NCI-H2107 treated with DMSO at 0.1 percent for 48 hours (cell line): Measurements from ENCODE around the gene SLC6A6.

Source experiments
- DNase-seq: peaks from one replicate; lab custom pipeline; 2025; ENCODE audit not compliant: unreplicated experiment; lab: John Stamatoyannopoulos, UW

SLC6A6 gene

GRCh38 chr3:14518432-14518802, 116.0 kb downstream of the SLC6A6 start:
- DNase-seq: no peak

DNA sequence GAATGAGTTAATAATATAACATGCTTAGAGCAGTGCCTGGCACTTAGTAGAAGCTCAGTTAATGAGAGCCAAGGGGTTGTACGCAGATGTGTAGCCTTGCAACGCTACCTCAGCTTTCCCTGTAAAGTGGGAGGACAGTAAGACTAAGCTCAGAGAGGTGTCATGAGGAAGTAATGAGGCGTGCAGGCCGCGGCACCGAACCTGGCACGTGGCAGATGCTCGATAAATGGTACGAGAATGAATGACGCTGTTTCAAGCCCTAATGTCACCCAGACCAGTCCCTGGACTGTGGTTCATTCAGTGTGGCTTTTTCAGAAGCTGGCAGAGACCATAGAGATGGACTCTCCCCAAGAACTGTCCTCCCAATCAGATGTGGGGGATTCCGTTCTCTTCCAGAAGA, 116.5 kb downstream of the SLC6A6 start:
- DNase-seq: no peak

GRCh38 chr3:14519406-14519805, 117.0 kb downstream of the SLC6A6 start:
- no peak for DNase-seq

DNA sequence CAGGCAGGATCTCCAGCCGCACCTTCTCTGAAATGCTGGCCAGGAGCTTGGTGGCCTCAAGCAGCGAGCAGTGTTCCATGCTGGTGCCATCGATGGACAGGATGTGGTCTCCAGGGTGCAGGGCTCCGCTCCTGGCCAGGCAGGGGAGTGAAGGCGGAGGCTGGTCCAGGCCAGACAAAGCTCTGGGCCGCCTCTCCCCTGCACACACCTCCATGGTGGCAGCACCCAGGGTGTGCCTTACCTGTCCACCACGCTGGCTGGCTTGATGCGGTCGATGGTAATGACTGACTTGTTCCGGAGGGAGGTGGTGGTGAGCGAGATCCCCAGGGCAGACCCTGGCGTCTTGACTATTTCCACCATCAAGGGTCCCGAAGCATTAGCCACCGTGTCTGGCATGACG, 117.7 kb downstream of the SLC6A6 start:
- DNase-seq: no peak

DNA sequence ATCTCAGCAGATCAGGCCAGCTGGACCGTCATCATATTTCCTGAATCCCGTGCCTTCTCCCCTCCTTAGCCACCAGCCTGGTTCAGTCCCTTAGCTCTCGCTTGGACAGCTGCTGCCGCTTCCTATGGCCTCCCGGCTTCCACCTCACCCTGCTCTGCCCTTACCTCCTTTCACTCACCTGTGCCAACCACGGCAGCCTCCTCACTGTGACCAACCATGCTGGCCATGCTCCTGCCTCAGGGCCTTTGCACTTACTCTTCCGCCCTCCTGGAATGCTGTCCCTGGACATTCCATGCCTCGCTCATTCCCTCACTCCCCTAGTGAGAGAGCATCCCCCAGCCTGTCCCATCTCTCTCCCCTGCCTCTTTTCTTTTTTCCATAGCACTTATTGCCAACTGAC, 118.6 kb downstream of the SLC6A6 start:
- no peak for DNase-seq

GRCh38 chr3:14521611-14522010, 119.2 kb downstream of the SLC6A6 start:
- no peak for DNase-seq

DNA sequence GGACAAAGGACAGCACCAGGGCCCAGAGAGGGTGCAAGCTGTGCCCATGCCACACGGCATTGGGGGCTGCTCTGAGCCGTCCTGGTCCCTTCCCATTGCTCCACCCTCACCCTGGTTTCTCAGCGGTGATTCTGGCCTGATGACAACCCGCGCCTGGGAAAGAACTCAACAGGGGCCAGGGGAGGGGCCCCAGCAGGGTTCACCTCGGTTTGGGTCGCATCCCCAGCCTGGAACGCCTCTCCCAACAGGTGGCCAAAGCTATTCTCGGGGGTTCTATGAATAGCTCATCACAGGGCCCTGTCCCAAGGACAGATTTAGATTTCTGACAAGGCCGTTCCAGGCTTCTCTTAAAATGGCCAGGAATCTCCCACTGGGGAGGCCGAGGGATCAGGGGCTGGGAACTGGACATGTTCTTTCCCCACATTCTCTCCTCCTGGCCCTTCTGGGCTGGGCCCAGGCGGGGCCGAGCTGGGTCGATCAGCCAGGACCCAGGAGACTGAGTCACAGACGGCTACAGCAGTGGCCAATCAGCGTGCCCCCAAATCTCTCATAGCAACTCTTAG, 119.8 kb downstream of the SLC6A6 start:
- DNase-seq: no peak

DNA sequence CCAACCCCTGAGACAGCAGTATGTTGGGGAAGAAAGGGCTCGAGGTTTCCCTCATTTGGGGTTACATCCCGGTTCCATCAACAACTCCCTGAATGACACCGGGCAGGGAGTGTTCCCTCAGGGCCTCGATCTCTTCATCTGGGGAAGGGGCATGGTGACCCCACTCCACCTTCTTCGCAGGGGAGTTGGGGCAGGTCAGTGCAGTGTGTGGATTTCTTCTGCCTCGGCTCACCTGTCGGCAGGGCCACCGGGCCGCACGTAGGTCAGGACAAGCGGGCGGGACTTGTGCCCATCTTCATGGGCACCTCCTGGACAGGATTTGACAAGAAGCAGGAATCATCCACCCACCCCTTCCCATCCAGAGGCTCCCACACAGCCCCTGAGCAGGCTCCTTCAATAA, 120.4 kb downstream of the SLC6A6 start:
- no peak for DNase-seq

- DNase-seq: no peak
These were observed 121.4 kb downstream of the SLC6A6 start for GRCh38 chr3:14523792-14524191.

DNA sequence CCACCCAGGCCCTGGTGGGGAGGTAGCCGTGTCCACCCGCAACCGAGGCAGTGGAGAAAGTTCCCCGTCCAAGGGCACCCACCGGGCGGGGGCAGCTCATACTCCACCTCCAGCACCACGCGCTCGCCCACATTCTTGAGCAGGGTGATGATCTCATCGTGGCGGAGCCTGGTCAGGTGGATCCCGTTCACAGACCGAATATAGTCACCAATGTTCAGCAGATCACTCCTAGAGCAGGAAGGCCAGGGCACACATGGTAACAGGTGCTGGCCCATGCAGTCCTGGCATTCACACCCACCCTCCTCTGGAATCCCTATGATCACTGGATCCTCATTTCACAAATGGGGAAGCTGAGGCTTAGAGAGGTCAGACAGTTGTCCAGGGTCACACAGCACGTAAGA, 121.9 kb downstream of the SLC6A6 start:
- no peak for DNase-seq

- DNase-seq: no peak
These were observed 122.7 kb downstream of the SLC6A6 start for GRCh38 chr3:14524920-14525660.

DNA sequence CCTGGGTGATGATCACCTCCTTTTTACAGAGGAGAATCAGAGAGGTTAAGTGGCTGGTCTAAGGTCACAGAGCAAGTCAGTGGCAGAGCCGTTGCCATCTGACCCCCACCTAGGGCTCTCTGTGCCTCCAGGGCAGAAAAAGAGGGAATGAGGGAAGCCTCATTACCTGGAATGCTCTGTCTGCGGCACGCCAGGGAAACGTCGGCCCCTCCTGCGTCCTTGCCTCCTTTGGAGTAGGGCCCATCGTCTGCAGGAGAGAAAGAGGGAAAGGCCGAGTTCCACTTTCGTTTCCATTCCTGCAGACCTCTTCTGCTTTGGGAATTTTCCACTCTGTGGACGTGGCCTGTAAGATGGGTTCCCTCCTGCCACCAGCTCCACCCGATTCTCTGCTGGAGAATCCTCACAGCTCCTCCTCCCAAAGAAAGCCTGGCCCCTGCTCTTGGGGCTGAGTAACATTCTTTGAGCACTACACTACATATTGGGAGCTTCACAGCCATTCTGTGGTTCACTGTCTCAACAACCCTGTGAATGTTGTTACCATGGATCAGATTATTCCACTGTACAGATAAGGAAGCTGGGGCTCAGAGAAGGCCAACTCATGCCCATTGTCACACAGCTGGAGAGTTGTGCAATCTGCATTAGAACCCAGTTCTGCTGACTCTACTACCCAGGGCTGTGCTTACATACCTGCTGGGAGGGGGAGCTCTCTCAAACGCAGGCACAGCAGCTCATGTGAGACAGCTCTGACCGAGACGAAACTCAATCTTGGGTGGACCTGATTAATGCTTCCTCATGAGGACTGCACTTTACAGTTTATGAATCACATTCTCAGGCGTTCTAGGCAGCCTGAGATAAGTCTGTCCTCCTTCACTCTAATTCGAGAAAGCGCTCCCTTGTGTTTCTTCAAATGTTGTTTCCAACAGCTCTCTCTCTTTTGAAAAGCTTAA, 123.6 kb downstream of the SLC6A6 start:
- no peak for DNase-seq

GRCh38 chr3:14528081-14528480, 125.7 kb downstream of the SLC6A6 start:
- no peak for DNase-seq

DNA sequence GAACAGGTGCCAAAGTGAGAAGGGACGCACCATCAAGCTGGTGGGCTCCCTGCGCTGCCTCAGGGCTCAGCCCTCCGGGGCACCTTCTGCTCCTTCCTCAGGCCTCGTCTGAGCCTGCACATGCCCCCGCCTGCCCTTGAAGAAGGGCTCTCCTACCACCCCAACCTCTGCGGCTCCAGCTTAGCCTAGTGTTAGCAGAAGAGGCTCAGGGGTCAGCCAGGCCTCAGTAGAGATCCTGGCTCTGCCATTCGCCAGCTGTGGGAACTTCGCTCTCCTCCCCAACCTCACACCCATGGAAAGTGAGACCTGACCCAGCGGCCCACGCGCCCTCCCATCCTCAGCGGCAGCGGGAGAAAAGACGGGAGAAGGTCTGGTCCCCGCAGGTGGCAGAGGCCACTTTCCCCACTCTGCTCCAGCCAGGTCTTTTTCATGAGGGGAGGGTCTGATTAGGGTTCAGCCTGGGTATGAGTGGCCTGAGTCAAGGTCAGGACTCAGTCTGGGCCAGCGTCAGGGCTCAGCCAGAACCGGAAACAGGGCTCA, 129.5 kb downstream of the SLC6A6 start:
- no peak for DNase-seq

DNA sequence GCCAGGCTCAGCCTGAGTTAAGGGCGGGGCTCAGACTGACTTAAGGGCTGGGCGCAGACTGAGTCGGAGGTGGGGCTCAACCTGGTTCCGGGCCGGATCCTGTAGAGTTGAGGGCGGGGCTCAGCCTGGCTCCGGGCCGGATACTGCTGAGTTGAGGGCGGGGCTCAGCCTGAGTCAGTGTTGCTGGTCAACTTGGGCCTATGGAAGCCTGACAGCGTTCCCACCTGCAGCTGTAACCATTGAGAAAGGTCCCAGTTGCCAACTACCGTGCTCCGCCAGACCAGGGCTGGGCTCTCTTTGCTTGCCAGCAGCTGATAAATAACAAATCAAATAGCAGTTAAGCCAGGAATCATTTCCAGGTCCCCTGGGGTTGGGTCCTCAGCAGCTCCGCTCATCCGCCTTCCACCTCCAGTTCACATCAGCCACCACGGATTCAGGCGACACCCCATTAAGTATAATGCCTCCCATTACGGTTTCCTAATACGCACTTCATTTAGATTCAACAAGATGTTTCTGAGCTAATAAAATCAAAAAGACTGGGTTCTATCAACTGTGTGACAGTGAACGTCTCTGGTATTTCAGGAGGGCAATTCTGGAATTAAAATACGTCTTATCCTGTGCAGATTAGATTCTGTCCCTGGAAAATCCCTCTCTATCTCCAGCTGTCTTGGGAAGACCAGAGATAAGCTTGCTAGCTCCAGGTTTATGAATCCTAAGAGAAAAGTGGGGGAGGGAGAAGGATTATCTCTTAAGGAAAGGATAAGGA, 130.5 kb downstream of the SLC6A6 start:
- DNase-seq: no peak

DNA sequence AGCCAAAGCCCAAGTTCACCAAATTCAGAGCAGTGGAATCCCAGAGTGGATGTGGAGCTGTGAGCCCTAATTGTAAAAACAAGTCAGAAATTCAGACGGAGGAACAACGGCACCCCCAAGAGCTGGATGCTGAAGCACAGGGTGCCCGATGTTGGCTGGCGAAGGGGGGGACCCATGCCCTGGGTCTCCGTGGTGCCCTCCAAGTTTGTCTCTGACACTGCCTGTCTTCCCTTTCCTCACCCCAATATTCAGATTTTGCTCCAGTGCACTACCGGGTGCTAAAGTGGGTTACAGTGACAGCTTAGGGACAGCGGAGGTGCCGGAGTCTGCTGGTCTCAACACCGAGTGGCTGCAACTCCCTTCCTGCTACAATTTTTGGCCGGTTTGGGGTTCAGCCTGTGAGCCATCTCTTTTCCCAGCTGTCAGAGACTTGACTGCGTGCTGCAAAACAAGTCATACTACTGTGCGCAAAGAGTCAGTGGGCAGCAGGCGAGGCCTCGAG, 131.1 kb downstream of the SLC6A6 start:
- DNase-seq: no peak

- no peak for DNase-seq
These were observed 132.2 kb downstream of the SLC6A6 start for GRCh38 chr3:14534516-14535191.

GRCh38 chr3:14535616-14536015, 133.2 kb downstream of the SLC6A6 start:
- no peak for DNase-seq

DNA sequence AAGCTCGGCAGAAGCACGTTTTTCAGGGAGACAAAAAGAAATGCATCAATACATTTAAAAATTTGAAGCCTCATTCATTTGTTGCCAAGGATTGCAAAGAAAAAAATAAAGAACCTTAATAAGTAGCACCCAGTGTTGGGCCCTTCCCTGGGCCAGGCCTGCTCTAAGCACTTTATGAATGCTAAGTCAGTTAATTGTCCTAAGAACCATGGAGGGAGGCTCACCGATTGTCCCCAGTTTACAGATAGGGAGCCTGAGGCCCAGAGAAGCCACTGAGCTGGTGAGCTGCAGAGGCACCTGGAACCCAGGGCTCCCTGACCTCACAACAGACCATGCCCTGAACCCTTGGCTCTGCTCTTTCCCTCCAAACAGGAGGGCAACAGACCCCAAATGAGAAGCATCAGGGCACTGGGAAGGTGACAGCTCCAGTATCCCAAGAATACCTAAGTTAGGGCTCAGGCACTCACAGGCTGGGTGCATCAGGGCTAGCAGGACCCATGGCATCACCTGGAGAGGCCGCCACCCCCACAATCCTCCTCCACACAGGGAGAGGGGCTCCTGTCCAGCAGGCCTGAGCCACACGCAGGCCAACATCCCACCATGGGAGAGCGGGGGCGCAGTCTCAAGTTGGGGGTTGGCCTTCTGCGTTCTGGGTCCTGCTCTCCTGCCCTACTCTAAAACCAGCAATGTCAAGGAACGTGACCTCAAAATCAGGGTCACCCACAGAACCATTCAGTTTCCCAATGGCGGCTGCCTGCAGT, 133.8 kb downstream of the SLC6A6 start:
- no peak for DNase-seq
